ENCODE results near the gene CFAP65.

CFAP65 gene

GRCh38 chr2:219030177-219030940 lies 11.0 kb downstream of the CFAP65 start:
- no peak for DNase-seq

DNA sequence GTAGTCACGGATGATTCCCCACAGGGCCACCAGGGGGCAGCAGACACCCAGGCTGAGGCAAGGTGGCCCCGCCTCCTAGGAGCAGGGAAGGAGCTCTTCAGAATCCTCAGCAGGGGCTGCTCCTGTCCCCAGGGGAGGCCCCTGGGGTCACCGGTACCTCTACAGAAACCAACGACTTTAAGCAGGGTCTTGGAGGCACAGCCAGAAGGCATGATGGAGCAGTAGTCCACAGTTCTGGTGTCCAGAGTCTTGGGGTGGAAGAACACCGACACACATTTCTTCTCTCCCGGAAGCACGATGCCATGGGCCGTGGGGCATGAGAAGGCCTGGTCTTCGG lies 11.5 kb downstream of the CFAP65 start:
- peak; percentile 80 for DNase-seq

DNA sequence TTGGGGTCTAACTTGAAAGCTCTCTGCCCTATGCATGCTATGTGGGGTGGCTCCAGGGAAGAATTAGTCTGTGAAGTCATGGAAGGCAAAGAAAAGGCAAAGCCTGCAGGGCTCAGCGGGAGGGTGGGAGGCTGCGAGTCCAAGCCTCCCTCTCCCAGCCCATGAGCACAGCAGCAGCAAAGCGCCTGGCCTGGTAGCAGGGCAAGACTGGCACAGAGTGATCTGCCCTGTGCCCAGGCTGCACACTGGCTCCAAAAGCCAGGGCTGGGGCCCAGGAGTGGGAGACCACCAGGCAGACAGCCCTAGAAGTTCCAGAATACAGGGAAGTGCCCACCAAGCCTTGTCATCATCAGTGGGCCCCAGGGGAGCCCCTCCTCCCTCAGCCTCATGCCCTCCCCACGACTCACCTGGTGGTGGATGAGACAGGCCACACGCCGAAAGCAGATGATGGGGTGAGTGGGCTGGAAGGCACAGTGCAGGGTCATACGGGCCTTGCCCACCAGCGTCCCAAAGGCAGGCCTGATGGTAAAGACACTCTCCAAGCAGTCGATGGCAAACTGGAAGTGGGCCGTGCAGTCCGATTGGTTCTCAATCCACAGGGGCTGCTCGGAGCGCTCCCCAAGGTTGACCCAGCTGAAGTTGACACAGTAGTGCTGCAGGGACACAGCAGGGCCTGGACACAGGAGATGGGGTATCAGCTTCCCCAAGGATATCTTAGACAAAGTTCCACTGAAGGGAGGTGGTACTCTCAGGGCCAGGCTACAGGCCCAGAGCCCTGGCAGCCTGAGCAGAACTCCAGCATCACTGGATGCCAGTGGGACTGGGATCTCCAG lies 12.1 kb downstream of the CFAP65 start:
- DNase-seq: no peak

DNA sequence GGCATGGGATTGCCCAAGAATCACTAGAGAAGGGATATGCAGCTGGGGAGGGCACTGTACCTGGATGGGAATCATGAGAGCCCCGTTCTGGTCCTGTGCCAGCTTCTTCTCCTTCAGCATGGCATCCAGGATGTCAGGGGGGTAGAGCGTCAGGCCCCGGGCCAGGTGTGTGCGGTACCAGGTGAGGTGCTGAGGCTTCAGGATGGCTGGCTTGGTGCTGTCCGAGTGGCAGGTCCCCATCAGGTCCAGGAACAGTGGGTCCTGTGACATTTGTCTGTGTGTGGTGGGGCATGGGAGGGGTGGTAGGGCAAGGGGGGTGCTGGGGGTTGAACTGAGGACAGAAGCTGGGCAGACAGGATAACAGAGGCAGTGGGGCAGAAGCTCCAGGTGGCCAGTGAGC lies 13.2 kb downstream of the CFAP65 start:
- no peak for DNase-seq

- DNase-seq: no peak
Observed at GRCh38 chr2:219027511-219028055, 13.7 kb downstream of the CFAP65 start.

DNA sequence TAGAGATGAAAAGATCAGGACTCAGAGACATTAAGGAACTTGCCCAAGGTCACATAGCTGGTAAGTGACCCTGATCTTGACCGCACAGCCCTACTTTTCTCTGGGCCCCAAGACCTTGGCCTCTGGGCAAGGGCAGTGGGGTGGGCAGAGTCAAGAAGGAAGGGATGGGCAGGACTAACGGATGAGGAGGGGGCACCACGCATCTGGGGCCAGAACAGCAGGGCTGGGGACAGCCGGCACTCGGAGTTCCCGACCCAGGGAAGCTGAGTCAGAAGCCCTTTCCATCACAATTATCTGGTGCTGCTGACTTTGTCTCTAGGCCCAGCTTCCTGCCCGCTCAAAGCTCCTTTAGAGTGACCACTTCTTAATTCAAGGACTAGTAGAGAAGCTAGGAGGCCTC lies 14.4 kb downstream of the CFAP65 start:
- no peak for DNase-seq

GRCh38 chr2:219025637-219026585 lies 15.4 kb downstream of the CFAP65 start:
- DNase-seq: no peak

- no peak for DNase-seq
Observed at GRCh38 chr2:219024059-219024458, 17.3 kb downstream of the CFAP65 start.

DNA sequence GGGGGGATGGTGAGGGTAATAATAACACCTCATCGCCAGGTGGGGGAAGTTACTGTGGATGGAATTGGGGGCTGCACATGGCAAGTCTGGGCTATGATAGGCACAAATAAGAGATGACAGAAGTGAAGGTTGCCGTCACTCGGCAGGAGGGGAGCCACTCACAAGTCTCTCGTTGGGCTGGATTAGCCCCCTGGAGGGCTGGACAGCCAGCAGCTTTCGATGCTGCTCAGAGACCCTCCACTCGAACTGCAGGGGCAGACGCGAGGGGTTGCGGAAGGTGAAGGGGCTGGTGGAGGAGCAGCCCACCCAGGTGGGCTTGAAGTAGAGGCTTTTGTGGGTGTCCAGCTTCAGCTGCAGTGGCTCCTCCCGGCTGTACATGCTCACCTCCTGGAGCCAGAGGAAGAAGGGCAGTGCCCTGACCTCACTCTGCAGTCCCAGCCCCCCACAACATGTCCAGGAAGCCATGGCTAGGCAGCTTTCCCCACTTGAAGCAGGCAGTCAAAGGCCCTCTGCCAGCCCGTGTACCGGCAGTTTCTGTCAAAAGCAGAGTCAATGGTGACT lies 18.2 kb downstream of the CFAP65 start:
- DNase-seq: no peak

- DNase-seq: no peak
Observed at GRCh38 chr2:219022616-219023015, 18.7 kb downstream of the CFAP65 start.

GRCh38 chr2:219022041-219022440 lies 19.3 kb downstream of the CFAP65 start:
- DNase-seq: no peak

DNA sequence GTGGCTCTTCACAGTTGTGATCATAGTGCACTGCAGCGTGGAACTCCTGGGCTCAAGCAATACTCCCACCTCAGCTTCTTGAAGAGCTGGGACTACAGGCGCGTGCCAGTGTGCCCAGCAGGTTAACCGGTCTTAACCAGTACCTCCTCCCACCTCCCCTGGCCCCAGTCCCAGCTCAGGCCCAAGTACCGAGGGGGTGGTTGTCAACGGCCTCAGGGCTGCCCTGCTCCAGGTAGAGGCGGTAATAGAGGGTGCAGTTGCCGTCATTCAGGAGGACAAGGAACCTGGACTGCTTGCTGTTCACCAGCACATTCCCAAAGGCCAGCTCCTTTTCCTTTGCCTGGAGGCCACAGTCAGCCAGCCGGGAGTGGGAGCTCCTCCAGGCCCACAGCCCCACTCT lies 19.7 kb downstream of the CFAP65 start:
- no peak for DNase-seq

DNA sequence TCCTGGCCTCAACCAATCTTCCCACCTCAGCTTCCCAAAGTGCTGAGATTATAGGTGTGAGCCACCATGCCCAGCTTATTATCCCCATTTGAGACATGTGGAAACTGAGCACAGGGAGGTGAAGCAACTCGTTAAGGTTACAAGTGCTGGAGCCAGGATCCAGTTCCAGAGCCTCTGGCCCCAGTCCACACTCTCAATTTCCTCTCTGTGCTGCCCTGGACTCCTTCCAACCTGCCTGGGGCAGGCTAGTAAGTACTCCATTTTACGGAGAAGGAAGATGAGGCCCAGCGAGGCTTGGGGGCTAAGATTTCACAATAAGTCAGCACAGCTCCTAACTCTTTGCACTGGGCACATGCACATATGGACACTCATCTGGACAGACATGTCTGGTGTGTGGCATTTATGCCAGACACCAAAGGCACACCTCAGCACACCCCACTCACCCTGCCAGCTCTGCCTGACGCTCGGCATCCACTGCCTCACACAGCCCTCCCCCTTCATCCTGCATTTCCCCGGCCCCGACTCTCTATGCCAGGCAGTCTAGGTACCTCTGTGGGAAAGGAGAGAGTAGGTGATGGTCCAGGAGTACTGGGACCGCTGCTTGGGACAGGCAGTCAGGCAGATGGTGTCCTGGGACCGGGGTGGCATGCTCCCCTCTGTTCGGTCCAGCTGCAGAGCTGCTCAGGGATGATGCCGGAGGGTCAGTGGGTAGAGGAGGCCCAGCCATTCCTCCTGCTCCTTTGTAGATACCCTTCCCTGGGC lies 20.5 kb downstream of the CFAP65 start:
- DNase-seq: no peak

GRCh38 chr2:219019436-219019835 lies 21.9 kb downstream of the CFAP65 start:
- no peak for DNase-seq

- DNase-seq: no peak
Observed at GRCh38 chr2:219018726-219019125, 22.6 kb downstream of the CFAP65 start.

GRCh38 chr2:219018286-219018685 lies 23.0 kb downstream of the CFAP65 start:
- DNase-seq: no peak

DNA sequence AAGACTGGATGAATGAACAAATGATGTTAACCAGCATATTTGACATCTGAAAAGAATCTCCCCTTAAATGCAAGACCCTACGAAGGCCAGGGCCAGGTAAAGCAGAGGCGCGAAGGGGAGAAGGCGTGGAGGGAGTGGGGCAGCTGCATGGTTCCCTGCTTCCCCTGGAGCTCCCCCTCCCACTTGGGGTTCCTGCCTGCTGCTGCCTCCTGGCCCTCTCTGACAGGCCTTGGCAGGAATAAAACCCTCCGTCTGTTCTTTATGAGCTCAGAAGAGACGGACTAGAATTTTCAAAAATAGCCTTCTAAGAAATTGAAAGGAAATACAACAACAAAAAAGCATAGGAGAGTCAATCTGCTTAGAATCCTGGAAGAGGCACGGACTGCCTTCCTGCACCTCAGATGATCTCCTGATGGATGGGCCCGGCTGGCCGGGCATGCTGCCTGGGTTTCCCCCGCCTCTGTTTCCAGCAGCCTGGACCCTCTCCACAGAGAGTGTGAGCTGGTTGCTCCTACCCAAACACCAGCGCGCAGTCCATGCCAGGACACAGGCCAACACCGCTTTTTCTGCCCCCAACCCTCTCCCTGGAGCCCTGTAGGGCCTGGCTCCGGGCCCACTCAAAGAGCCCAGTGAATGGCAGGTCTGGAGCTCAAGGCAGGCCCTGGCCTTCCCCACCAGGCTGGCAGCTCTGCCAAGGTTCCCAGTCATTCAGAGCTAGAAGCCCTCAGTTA lies 23.9 kb downstream of the CFAP65 start:
- peak; percentile 50 for DNase-seq

- DNase-seq: no peak
Observed at GRCh38 chr2:219016721-219017120, 24.6 kb downstream of the CFAP65 start.

GRCh38 chr2:219010873-219011272 lies 30.4 kb downstream of the CFAP65 start:
- DNase-seq: no peak

GRCh38 chr2:219010162-219010756 lies 31.1 kb downstream of the CFAP65 start:
- no peak for DNase-seq

DNA sequence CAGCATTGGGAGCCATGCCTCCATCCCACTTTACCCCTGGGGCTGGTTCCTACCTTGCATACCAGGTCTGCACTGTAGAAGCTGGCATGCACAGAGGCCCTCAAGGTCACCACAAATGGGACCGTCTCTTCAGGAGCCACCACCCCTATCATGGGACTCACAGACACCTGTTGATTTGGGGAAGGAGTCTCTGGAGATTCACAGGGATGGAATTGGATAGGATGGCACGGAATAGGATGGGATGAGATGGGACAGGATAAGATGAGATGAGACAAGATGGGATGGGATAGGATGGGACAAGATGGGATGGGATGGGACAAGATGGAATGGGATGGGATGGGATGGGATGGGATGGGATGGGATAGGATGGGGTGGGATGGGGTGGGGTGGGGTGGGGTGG lies 32.0 kb downstream of the CFAP65 start:
- no peak for DNase-seq

Measured in NCI-H1694 treated with DMSO at 0.1 percent for 48 hours (cell line).